SU-DHL-6 (cell line): ENCODE measurements around the gene ZNF276.

Experiments used
- H2AFZ ChIP-seq: fragments of 200-600 bp; sonication (generic); 2 replicates; pipeline ENCODE4 v1.6.1; 2014; ENCODE audit warnings: low read depth, mild to moderate bottlenecking, moderate library complexity, mixed read lengths, antibody characterized with exemption, low read length; ENCODE audit not compliant: severe bottlenecking
- H3F3A ChIP-seq: fragments of 200-600 bp; shearing (Covaris generic); 2 replicates; pipeline ENCODE4 v1.6.0; 2016; ENCODE audit warnings: antibody characterized with exemption, mild to moderate bottlenecking; ENCODE audit not compliant: insufficient read depth
- H3K27ac ChIP-seq: fragments of 200-600 bp; sonication (generic); 2 replicates; pipeline ENCODE4 v1.5.1; 2016; ENCODE audit warnings: low read depth, mild to moderate bottlenecking, low read length, moderate library complexity, mixed read lengths
- H3K27me3 ChIP-seq: fragments of 200-600 bp; sonication (generic), shearing (Covaris generic); 2 replicates; pipeline ENCODE4 v1.6.0; 2014; ENCODE audit warnings: mild to moderate bottlenecking, low read length
- H3K36me3 ChIP-seq: fragments of 200-600 bp; sonication (generic); 2 replicates; pipeline ENCODE4 v1.6.1; 2014; ENCODE audit warnings: mild to moderate bottlenecking, low read length, mixed read lengths
- H3K4me2 ChIP-seq: fragments of 300-600, 200-600 bp; shearing (Covaris generic), sonication (generic); 2 replicates; pipeline ENCODE4 v1.6.0; 2014; ENCODE audit warnings: low read length, low read depth, mild to moderate bottlenecking; ENCODE audit not compliant: poor library complexity, severe bottlenecking
- H3K4me3 ChIP-seq: fragments of 200-600 bp; sonication (generic); 2 replicates; pipeline ENCODE4 v1.5.1; 2014; ENCODE audit warnings: antibody characterized with exemption, low read length, mild to moderate bottlenecking, mixed read lengths; ENCODE audit not compliant: insufficient read depth, poor library complexity, severe bottlenecking
- H3K79me2 ChIP-seq: fragments of 200-600 bp; sonication (generic); 2 replicates; pipeline ENCODE4 v1.6.1; 2014; ENCODE audit warnings: mild to moderate bottlenecking, low read length, moderate library complexity; ENCODE audit not compliant: insufficient read depth
- H3K9ac ChIP-seq: fragments of 200-600 bp; sonication (generic); 2 replicates; pipeline ENCODE4 v1.7.0; 2014; ENCODE audit warnings: mild to moderate bottlenecking, low read length
- H3K9me2 ChIP-seq: fragments of 200-600 bp; sonication (generic); replicated peaks from 2 replicates; pipeline ENCODE4 v1.6.1; 2014; ENCODE audit warnings: low read length; ENCODE audit not compliant: insufficient read depth
- H3K9me3 ChIP-seq: fragments of 200-600 bp; sonication (generic); 2 replicates; pipeline ENCODE4 v1.6.1; 2014; ENCODE audit warnings: low read length, mixed read lengths; ENCODE audit not compliant: insufficient read depth
- H4K20me1 ChIP-seq: fragments of 200-600 bp; sonication (generic); 2 replicates; pipeline ENCODE4 v1.6.1; 2014; ENCODE audit warnings: low read depth, mild to moderate bottlenecking, antibody characterized with exemption, low read length, moderate library complexity, mixed read lengths
- CTCF ChIP-seq: fragments of 200-600 bp; sonication (generic); IDR thresholded peaks from one replicate; pipeline ENCODE4 v1.5.1; 2017; ENCODE audit warnings: antibody characterized with exemption, mild to moderate bottlenecking, low read length, moderate library complexity; ENCODE audit not compliant: insufficient read depth, poor library complexity, severe bottlenecking
- EZH2phosphoT487 ChIP-seq: fragments of 200-600 bp; sonication (generic), shearing (Covaris generic); conservative IDR thresholded peaks from 2 replicates; pipeline ENCODE4 v1.6.1; 2018; ENCODE audit warnings: mild to moderate bottlenecking, antibody characterized with exemption, low read length, moderate library complexity, mixed read lengths

The ZNF276 gene

GRCh38 chr16:89736554-89736953 is 15.2 kb downstream of the ZNF276 start:
- Histone ChIP-seq H3K36me3 (peaks cover 14% of the 10 kb centered on the region; the same call in 1 of the 2 replicates), H3K9me3 (no peaks in the 10 kb centered on the region)
- TF ChIP-seq CTCF (no peak), EZH2phosphoT487 (no peak)

DNA sequence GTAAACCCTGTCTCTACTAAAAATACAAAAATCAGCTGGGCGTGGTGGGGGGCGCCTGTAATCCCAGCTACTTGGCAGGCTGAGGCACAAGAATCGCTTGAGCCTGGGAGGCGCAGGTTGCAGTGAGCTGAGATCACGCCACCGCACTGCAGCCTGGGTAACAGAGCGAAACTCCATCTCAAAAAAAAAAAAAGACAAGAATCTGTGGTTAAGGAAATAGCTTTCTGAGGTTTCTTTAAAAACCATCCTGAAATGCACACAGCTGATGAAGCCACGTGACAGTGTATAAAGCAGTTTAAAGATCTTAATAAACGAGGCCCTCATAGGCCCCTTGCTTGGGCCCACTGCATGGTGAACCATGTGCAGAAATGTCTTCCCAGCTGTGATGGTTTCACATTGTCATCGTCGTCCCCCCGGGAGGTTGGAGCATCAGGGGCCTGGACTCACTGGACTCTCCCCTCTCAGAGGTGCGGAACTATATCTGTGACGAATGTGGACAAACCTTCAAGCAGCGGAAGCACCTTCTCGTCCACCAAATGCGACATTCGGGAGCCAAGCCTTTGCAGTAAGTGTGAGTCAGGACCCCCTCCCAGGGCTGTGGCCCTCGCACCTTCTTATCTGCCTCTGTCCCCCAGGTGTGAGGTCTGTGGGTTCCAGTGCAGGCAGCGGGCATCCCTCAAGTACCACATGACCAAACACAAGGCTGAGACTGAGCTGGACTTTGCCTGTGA is 16.2 kb downstream of the ZNF276 start:
- 0 out of 2 replicates have a peak, but pooled peaks cover 2% of the 10 kb centered on the region for H4K20me1 ChIP-seq
- H3K27me3 ChIP-seq, result no peaks in the 10 kb centered on the region
- H3K9ac ChIP-seq, result no peak overlapping the region
- no peak overlapping the region for H3K27ac ChIP-seq
- no peaks in the 10 kb centered on the region for H3K9me3 ChIP-seq
- H3K4me2 ChIP-seq, result no peak overlapping the region
- H3K4me3 ChIP-seq, result no peak overlapping the region
- no peaks in the 10 kb centered on the region for H3K79me2 ChIP-seq
- TF ChIP-seq EZH2phosphoT487 (no peak), CTCF (no peak)
- no peaks in the 10 kb centered on the region for H3K9me2 ChIP-seq
- H3K36me3 ChIP-seq, result peaks cover 14% of the 10 kb centered on the region; the same call in 1 of the 2 replicates
- no peak overlapping the region for H2AFZ ChIP-seq
- H3F3A ChIP-seq, result peaks cover 9% of the 10 kb centered on the region

More at GRCh38 chr16:89736554-89736953, 15.2 kb downstream of the ZNF276 start:
- Histone ChIP-seq H3K79me2 (no peaks in the 10 kb centered on the region), H3K9me2 (no peaks in the 10 kb centered on the region), H3K9ac (no peak overlapping the region), H3K27me3 (no peaks in the 10 kb centered on the region), H2AFZ (no peak overlapping the region), H3K27ac (no peak overlapping the region), H3K4me2 (no peak overlapping the region), H3F3A (peaks cover 9% of the 10 kb centered on the region; the same call in 1 of the 2 replicates), H3K4me3 (no peak overlapping the region), H4K20me1 (0 out of 2 replicates have a peak, but pooled peaks cover 2% of the 10 kb centered on the region)

GRCh38 chr16:89738072-89738377 is 16.7 kb downstream of the ZNF276 start:
- no peak overlapping the region for H3K27ac ChIP-seq
- 0 out of 2 replicates have a peak, but pooled peaks cover 2% of the 10 kb centered on the region for H4K20me1 ChIP-seq
- peaks cover 14% of the 10 kb centered on the region; the same call in 1 of the 2 replicates for H3K36me3 ChIP-seq
- H3K79me2 ChIP-seq, result no peaks in the 10 kb centered on the region
- H3K27me3 ChIP-seq, result no peaks in the 10 kb centered on the region
- H3K4me2 ChIP-seq, result no peak overlapping the region
- H3K4me3 ChIP-seq, result no peak overlapping the region
- no peaks in the 10 kb centered on the region for H3K9me3 ChIP-seq
- TF ChIP-seq CTCF, result no peak
- no peak for TF ChIP-seq EZH2phosphoT487
- H3K9me2 ChIP-seq, result no peaks in the 10 kb centered on the region
- no peak overlapping the region for H3K9ac ChIP-seq
- H2AFZ ChIP-seq, result no peak overlapping the region
- peaks cover 12% of the 10 kb centered on the region for H3F3A ChIP-seq
